Body of pancreas (tissue), 4 donors: ENCODE measurements around the gene C22orf15. TPM values are rescaled to one million over a fixed set of nuclear protein-coding genes. Genes with fewer than 3 reads are reported as not detected.

Experiments
- ATAC-seq: fragments of 150-250 bp; one replicate; pipeline ENCODE4 v1.9.1; 2016
- DNase-seq, 4 donors: peaks; one replicate each; pipeline ENCODE4 v3.0.0-alpha.2; 2019
- H3K27ac ChIP-seq, 4 donors: fragments of 200-600 bp; sonication (generic); 1 replicate in 3 of 4; 2 replicates in 1 of 4; pipeline versions ENCODE4 v1.5.1 to v1.6.1; 2016 to 2019; ENCODE audit warnings: mild to moderate bottlenecking in 1 of 4, mixed read lengths in 1 of 4, moderate library complexity in 1 of 4
- H3K27me3 ChIP-seq, 2 donors: fragments of 200-600 bp; sonication (generic); one replicate each; pipeline ENCODE4 v1.6.0; 2016; ENCODE audit warnings: mild to moderate bottlenecking in 1 of 2
- H3K36me3 ChIP-seq, 2 donors: fragments of 200-600 bp; sonication (generic); replicated peaks in 1 of 2; 2 replicates each; pipeline ENCODE4 v1.5.1; 2016; ENCODE audit warnings: low read depth in 2 of 2; ENCODE audit not compliant: insufficient read depth in 1 of 2
- H3K4me1 ChIP-seq: fragments of 200-600 bp; sonication (generic); one replicate; pipeline ENCODE4 v1.6.0; 2016
- H3K4me3 ChIP-seq, 2 donors: fragments of 200-600 bp; sonication (generic); 1 replicate in 1 of 2; 2 replicates in 1 of 2; pipeline ENCODE4 v1.5.1; 2016 to 2019
- H3K9me3 ChIP-seq, 3 donors: fragments of 200-600 bp; sonication (generic); 1 replicate in 2 of 3; 2 replicates in 1 of 3; pipeline ENCODE4 v1.5.1; 2016
- POLR2A ChIP-seq, 3 donors: fragments of 450-650 bp; IDR thresholded peaks; one replicate each; pipeline ENCODE4 v1.6.1; 2016; ENCODE audit warnings: antibody characterized with exemption in 3 of 3, mild to moderate bottlenecking in 2 of 3
- WGBS, 2 donors: methylation state at CpG; one replicate each; pipeline ENCODE4 v1.1.5; 2017; 5-methylcytosine and 5-hydroxymethylcytosine counted together
- intact Hi-C: fragments of 100-400 bp; cut with DNase I; formaldehyde crosslinking; loops from one replicate; pipeline ENCODE4 v1.15.1; 2023
- total RNA-seq, 2 donors: library from RNA; depleted of rRNA; stranded (reverse); fragments of >200 nt; gene quantifications; one replicate each; pipeline ENCODE4 v1.1.0, GENCODE V29; 2016
- TF ChIP-seq, protein P1 (sequence below), 7 experiments: fragments of 450-650 bp in 4 of 7; fragments of 200-600 bp in 3 of 7; sonication (generic) in 3 of 7; IDR thresholded peaks; one replicate each; pipeline ENCODE4 v1.5.1; 2016 to 2019; ENCODE audit warnings: antibody characterized with exemption in 7 of 7

C22orf15 gene
- total RNA-seq, 2 donors from 2014 or later: not detected

DNA sequence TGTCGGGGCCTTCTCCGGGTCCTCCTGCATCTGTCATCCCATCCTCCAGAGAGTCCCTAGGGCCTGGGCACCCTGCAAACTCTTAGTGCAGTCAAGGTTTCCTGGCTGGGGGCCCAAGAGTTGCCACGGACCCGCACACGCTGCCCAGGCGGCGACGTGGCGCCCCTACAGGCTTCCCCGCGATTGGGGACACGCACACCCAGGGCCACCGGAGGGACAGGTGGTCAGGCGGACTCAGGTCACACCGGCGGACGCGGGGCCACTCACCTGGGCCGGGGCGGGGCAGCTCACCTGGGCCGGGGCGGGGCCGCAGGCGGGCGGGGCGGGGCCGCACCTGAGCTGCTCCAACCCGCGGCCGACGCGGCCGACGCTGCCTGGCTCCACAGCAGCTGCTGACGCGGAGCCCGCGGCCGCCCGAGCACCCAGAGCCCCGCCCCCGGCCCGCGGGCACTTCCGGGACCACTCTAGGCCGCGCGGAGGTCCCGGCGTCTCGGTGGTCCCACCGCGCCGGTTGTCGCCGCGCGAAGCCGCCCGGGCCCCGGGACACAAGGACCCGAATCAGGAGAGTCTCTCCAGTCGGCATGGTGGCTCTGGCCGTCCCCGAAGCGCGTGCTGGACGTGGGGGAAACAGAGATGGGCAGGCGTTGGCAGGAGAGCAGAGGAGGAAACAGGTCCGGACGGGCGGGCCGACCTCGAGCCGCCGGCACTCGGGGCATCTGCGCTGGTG, 11.9 kb upstream of the C22orf15 start, which contains the start of gene ZNF70:
Gene ZNF70 (minus strand): TSS at position 399 of the 727 bp plus-strand sequence. CDS start 5,972 bp downstream, outside the sequence.
- intact Hi-C loops: no loop called here
- Histone ChIP-seq H3K4me1 (peaks cover 27% of the 10 kb centered on the region), H3K4me3 (peak within 1 kb of the TSS; percentile 45 to 53), H3K27ac (peak within 1 kb of the TSS; percentile 87 to 95 (median 92)), H3K27me3 (no peaks in the 10 kb centered on the region), H3K36me3 (no peaks in the 10 kb centered on the region), H3K9me3 (no peaks in the 10 kb centered on the region)
- peak; percentile 94 for ATAC-seq
- TF ChIP-seq, protein P1, sequence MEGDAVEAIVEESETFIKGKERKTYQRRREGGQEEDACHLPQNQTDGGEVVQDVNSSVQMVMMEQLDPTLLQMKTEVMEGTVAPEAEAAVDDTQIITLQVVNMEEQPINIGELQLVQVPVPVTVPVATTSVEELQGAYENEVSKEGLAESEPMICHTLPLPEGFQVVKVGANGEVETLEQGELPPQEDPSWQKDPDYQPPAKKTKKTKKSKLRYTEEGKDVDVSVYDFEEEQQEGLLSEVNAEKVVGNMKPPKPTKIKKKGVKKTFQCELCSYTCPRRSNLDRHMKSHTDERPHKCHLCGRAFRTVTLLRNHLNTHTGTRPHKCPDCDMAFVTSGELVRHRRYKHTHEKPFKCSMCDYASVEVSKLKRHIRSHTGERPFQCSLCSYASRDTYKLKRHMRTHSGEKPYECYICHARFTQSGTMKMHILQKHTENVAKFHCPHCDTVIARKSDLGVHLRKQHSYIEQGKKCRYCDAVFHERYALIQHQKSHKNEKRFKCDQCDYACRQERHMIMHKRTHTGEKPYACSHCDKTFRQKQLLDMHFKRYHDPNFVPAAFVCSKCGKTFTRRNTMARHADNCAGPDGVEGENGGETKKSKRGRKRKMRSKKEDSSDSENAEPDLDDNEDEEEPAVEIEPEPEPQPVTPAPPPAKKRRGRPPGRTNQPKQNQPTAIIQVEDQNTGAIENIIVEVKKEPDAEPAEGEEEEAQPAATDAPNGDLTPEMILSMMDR (IDR thresholded peaks at IDR 0.05): peak in 4 of 7 experiments; percentile 30 to 45 (median 39)
- TF ChIP-seq POLR2A (IDR thresholded peaks at IDR 0.05): peak; percentile 74 to 84 (median 82)
- peak; percentile 93 to 96 (median 94) for DNase-seq
- WGBS, 2 donors: 0 to 1% methylated on average over 2 to 78 of the region's 78 CpGs

GRCh38 chr22:23751441-23751996, 11.3 kb upstream of the C22orf15 start:
- no peaks in the 10 kb centered on the region for H3K36me3 ChIP-seq
- no peaks in the 10 kb centered on the region for H3K27me3 ChIP-seq
- no peak for TF ChIP-seq POLR2A (IDR thresholded peaks at IDR 0.05)
- TF ChIP-seq, protein P1 (IDR thresholded peaks at IDR 0.05): no peak
- no peaks in the 10 kb centered on the region for H3K9me3 ChIP-seq
- peaks cover 21% of the 10 kb centered on the region for H3K4me1 ChIP-seq
- H3K4me3 ChIP-seq: peak overlapping the region; percentile 45 to 53
- DNase-seq (peak in 2 of 4 donors; percentile 42 to 53), ATAC-seq (peak; percentile 10)
- intact Hi-C loops: no loop called here
- H3K27ac ChIP-seq: peak overlapping the region; percentile 87 to 95 (median 92)
- WGBS, 2 donors: 15 to 22% methylated on average over 9 to 21 of the region's 22 CpGs

- Histone ChIP-seq H3K9me3 (no peaks in the 10 kb centered on the region), H3K36me3 (no peaks in the 10 kb centered on the region), H3K4me3 (no peak overlapping the region), H3K4me1 (peaks cover 20% of the 10 kb centered on the region), H3K27me3 (no peaks in the 10 kb centered on the region), H3K27ac (peak overlapping the region in 2 of 4 donors; percentile 91 to 93)
- intact Hi-C loops: no loop called here
- no peak for ATAC-seq
- TF ChIP-seq, protein P1 (IDR thresholded peaks at IDR 0.05): no peak
- TF ChIP-seq POLR2A (IDR thresholded peaks at IDR 0.05): no peak
- WGBS, 2 donors: 78 to 91% methylated on average over 6 to 9 of the region's 9 CpGs
- DNase-seq: no peak
Measured at GRCh38 chr22:23752090-23752691, 10.6 kb upstream of the C22orf15 start.

GRCh38 chr22:23752750-23753149, 10.0 kb upstream of the C22orf15 start:
- Histone ChIP-seq H3K27ac (no peak overlapping the region), H3K36me3 (no peaks in the 10 kb centered on the region), H3K9me3 (no peaks in the 10 kb centered on the region), H3K4me1 (peaks cover 20% of the 10 kb centered on the region), H3K4me3 (no peak overlapping the region), H3K27me3 (no peaks in the 10 kb centered on the region)
- DNase-seq (no peak), ATAC-seq (no peak)
- WGBS, 2 donors: 94 to 95% methylated on average over 7 to 16 of the region's 16 CpGs
- intact Hi-C loops: no loop called here
- TF ChIP-seq, protein P1 (IDR thresholded peaks at IDR 0.05): no peak
- no peak for TF ChIP-seq POLR2A (IDR thresholded peaks at IDR 0.05)
